ENCODE results near the gene GPR33.
"Not testable (repeated sequence)": the region's sequence is repeated elsewhere in the genome, so short reads cannot be mapped to it uniquely, and the experiment has no call there.

Gene GPR33

GRCh38 chr14:31457665-31458659 is 29.9 kb downstream of the GPR33 start:
- no peak for DNase-seq (ENCODE audit: low read depth, low spot score)

GRCh38 chr14:31456841-31457664 is 30.8 kb downstream of the GPR33 start, which contains the start of gene DTD2:
Gene DTD2, minus strand, starts transcription at chr14:31457506. Its CDS starts 113 bp downstream, at chr14:31457393.
- DNase-seq (ENCODE audit: low read depth, low spot score): no peak

GRCh38 chr14:31449971-31450610 is 37.7 kb downstream of the GPR33 start:
- DNase-seq (ENCODE audit: low read depth, low spot score): no peak

GRCh38 chr14:31449136-31449535 is 38.7 kb downstream of the GPR33 start:
- DNase-seq (ENCODE audit: low read depth, low spot score): no peak

GRCh38 chr14:31445703-31446102 is 42.1 kb downstream of the GPR33 start:
- DNase-seq (ENCODE audit: low read depth, low spot score): no peak

- no peak for DNase-seq (ENCODE audit: low read depth, low spot score)
Observed at GRCh38 chr14:31442284-31442683, 45.6 kb downstream of the GPR33 start.

GRCh38 chr14:31441273-31442111 is 46.3 kb downstream of the GPR33 start:
- DNase-seq (ENCODE audit: low read depth, low spot score): no peak

- no peak for DNase-seq (ENCODE audit: low read depth, low spot score)
Observed at GRCh38 chr14:31440280-31440679, 47.6 kb downstream of the GPR33 start.

- DNase-seq (ENCODE audit: low read depth, low spot score): no peak
Observed at GRCh38 chr14:31439561-31439960, 48.3 kb downstream of the GPR33 start.

GRCh38 chr14:31437045-31437691 is 50.7 kb downstream of the GPR33 start:
- not testable (repeated sequence) for DNase-seq (ENCODE audit: low read depth, low spot score)

- no peak for DNase-seq (ENCODE audit: low read depth, low spot score)
Observed at GRCh38 chr14:31435276-31435675, 52.6 kb downstream of the GPR33 start.

Measured in iPS DF 19.7 (cell line).